DOHH2 (cell line): ENCODE measurements around the gene EML1.

Source experiments
- H3F3A ChIP-seq: fragments of 200-600 bp; sonication (generic), shearing (Covaris generic); 2 replicates; pipeline ENCODE4 v1.6.0; 2016; ENCODE audit warnings: antibody characterized with exemption, mild to moderate bottlenecking; ENCODE audit not compliant: control insufficient read depth, insufficient read depth
- H3K27ac ChIP-seq: fragments of 200-600 bp; sonication (generic); 2 replicates; pipeline ENCODE4 v1.5.1; 2014; ENCODE audit warnings: low read depth, mild to moderate bottlenecking, low read length, moderate library complexity
- H3K27me3 ChIP-seq: fragments of 200-600 bp; sonication (generic); 2 replicates; pipeline ENCODE4 v1.6.1; 2014; ENCODE audit warnings: mild to moderate bottlenecking, low read length, mixed read lengths; ENCODE audit not compliant: control insufficient read depth
- H3K36me3 ChIP-seq: fragments of 200-600 bp; sonication (generic); 2 replicates; pipeline ENCODE4 v1.6.1; 2014; ENCODE audit warnings: mild to moderate bottlenecking, low read length, moderate library complexity, mixed read lengths; ENCODE audit not compliant: control insufficient read depth
- H3K4me1 ChIP-seq: fragments of 200-600 bp; sonication (generic); 2 replicates; pipeline ENCODE4 v1.6.1; 2014; ENCODE audit warnings: mild to moderate bottlenecking, low read length, mixed read lengths; ENCODE audit not compliant: control insufficient read depth
- H3K4me2 ChIP-seq: fragments of 200-600 bp; sonication (generic); 2 replicates; pipeline ENCODE4 v1.6.0; 2014; ENCODE audit warnings: mild to moderate bottlenecking, low read length, moderate library complexity
- H3K4me3 ChIP-seq: fragments of 200-600 bp; sonication (generic); 2 replicates; pipeline ENCODE4 v1.5.1; 2014; ENCODE audit warnings: mild to moderate bottlenecking, low read length, mixed read lengths
- H3K79me2 ChIP-seq: fragments of 200-600 bp; sonication (generic); 2 replicates; pipeline ENCODE4 v1.6.1; 2014; ENCODE audit warnings: mild to moderate bottlenecking, low read length, mixed read lengths; ENCODE audit not compliant: control insufficient read depth
- H3K9me2 ChIP-seq: fragments of 200-600 bp; sonication (generic); replicated peaks from 2 replicates; pipeline ENCODE4 v1.6.1; 2014; ENCODE audit warnings: mild to moderate bottlenecking, low read length, mixed read lengths; ENCODE audit not compliant: control insufficient read depth
- H3K9me3 ChIP-seq: fragments of 200-600 bp; sonication (generic); 2 replicates; pipeline ENCODE4 v1.6.1; 2014; ENCODE audit warnings: antibody characterized with exemption, low read length, mixed read lengths; ENCODE audit not compliant: control insufficient read depth, insufficient read depth
- H4K20me1 ChIP-seq: fragments of 200-600 bp; sonication (generic); 2 replicates; pipeline ENCODE4 v1.6.0; 2014; ENCODE audit warnings: low read depth, mild to moderate bottlenecking, antibody characterized with exemption, low read length, moderate library complexity; ENCODE audit not compliant: control insufficient read depth, insufficient read depth
- CTCF ChIP-seq: fragments of 200-600 bp; sonication (generic); IDR thresholded peaks from one replicate; pipeline ENCODE4 v1.5.1; 2014; ENCODE audit warnings: antibody characterized with exemption, mild to moderate bottlenecking, low read depth, low read length; ENCODE audit not compliant: poor library complexity, severe bottlenecking
- EZH2phosphoT487 ChIP-seq: fragments of 200-600 bp; sonication (generic); IDR thresholded peaks from 2 replicates; pipeline ENCODE4 v1.6.1; 2017; ENCODE audit warnings: borderline replicate concordance, mild to moderate bottlenecking, antibody characterized with exemption, low read length, moderate library complexity, mixed read lengths

Gene EML1

GRCh38 chr14:99803803-99804202 lies 10.6 kb downstream of the EML1 start:
- Histone ChIP-seq H3K4me1 (no peaks in the 10 kb centered on the region), H3K36me3 (no peaks in the 10 kb centered on the region), H3K4me3 (no peak overlapping the region), H4K20me1 (no peaks in the 10 kb centered on the region; the same call in 1 of the 2 replicates), H3K79me2 (no peaks in the 10 kb centered on the region), H3F3A (no peaks in the 10 kb centered on the region), H3K9me3 (no peaks in the 10 kb centered on the region), H3K4me2 (no peak overlapping the region), H3K9me2 (no peaks in the 10 kb centered on the region), H3K27ac (no peak overlapping the region), H3K27me3 (peaks cover 3% of the 10 kb centered on the region)
- no peak for TF ChIP-seq EZH2phosphoT487

DNA sequence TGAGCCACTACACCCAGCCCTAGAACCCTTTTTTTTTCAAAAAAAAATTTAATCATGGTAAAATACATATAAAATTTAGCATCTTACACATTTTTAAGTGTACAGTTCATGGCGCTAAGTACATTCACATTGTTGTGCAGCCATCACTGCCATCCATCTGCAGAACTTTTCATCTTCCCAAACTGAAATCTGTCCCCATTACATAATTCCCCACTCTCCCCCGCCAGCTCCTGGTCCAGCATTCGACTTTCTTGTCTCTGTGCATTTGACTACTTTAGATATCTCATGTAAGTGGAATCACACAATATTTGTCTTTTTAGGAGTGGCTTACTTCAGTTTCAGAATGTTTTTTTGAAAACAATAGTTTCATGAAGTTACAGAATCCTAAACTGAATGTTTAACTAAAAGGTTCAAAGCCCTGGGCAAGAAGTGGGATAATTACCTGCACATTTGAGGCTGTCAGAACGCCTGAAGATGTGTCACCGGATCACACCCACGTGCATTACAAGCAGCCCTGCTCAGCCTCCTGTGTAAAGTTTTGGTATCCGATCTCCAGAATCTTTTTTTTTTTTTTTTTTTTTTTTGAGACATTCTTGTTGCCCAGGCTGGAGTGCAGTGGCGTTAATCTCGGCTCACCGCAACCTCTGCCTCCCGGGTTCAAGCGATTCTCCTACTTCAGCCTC lies 12.7 kb downstream of the EML1 start:
- Histone ChIP-seq H3F3A (no peaks in the 10 kb centered on the region), H3K9me3 (no peaks in the 10 kb centered on the region), H3K4me2 (no peak overlapping the region), H3K4me3 (no peak overlapping the region), H3K27me3 (peaks cover 4% of the 10 kb centered on the region), H3K9me2 (no peaks in the 10 kb centered on the region), H3K79me2 (no peaks in the 10 kb centered on the region), H3K27ac (no peak overlapping the region), H3K36me3 (no peaks in the 10 kb centered on the region), H3K4me1 (no peaks in the 10 kb centered on the region), H4K20me1 (no peaks in the 10 kb centered on the region; the same call in 1 of the 2 replicates)
- no peak for TF ChIP-seq CTCF
- TF ChIP-seq EZH2phosphoT487, result no peak

- peaks cover 4% of the 10 kb centered on the region for H3K27me3 ChIP-seq
- no peaks in the 10 kb centered on the region for H3K9me2 ChIP-seq
- no peaks in the 10 kb centered on the region for H3K36me3 ChIP-seq
- H3K79me2 ChIP-seq, result no peaks in the 10 kb centered on the region
- no peaks in the 10 kb centered on the region for H3K4me1 ChIP-seq
- H3K9me3 ChIP-seq, result no peaks in the 10 kb centered on the region
- H3K27ac ChIP-seq, result no peak overlapping the region
- no peak overlapping the region for H3K4me3 ChIP-seq
- no peaks in the 10 kb centered on the region for H3F3A ChIP-seq
- TF ChIP-seq CTCF, result no peak
- TF ChIP-seq EZH2phosphoT487, result no peak
- H4K20me1 ChIP-seq, result no peaks in the 10 kb centered on the region; the same call in 1 of the 2 replicates
- no peak overlapping the region for H3K4me2 ChIP-seq
These were observed 13.6 kb downstream of the EML1 start for GRCh38 chr14:99806836-99807235.

DNA sequence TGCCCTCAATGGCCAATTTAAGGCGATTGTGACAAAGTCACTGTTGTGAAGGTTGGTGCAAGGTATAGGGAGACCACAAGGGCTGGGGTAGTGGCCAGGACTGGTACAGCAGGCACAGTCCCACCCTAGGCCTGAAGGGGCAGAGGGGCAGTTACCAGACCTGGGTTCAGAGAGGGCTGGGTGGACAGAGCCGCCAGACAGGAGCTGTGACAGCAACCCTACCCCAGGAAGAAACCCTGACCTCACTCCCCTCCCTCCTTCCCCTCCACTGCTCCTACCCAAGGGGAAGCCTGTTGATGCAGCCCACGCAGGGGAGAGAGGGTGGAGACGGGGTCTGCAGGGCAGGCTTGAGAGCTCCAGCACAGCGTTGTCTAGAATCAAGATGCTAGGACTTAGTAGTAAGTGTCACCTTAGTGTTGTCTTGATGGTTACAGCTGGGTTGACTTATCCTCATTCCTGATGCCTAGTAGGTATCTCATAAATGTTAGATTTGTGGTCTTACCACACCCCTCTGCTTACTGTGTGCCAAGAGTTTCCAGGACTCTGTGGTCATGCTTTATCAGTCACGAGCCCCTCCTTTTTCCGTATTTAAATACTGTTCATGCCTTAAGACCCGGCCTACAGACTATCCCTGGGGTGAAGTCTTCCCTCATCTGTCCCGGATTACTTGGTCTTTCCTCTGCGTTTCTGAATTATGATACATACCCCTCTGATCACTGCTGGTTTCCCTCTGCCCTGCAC lies 14.4 kb downstream of the EML1 start:
- Histone ChIP-seq H3K27me3 (peaks cover 4% of the 10 kb centered on the region), H3K36me3 (no peaks in the 10 kb centered on the region), H3K9me3 (no peaks in the 10 kb centered on the region), H3K27ac (no peak overlapping the region), H4K20me1 (no peaks in the 10 kb centered on the region; the same call in 1 of the 2 replicates), H3K4me1 (no peaks in the 10 kb centered on the region), H3K4me2 (no peak overlapping the region), H3K4me3 (no peak overlapping the region), H3F3A (no peaks in the 10 kb centered on the region), H3K79me2 (no peaks in the 10 kb centered on the region), H3K9me2 (no peaks in the 10 kb centered on the region)
- TF ChIP-seq EZH2phosphoT487 (no peak), CTCF (no peak)
